CD4-positive, alpha-beta T cell treated with Interleukin-17A for 1 hour (primary cell): ENCODE results near the gene PMFBP1.
A peak's percentile ranks its signal among the peaks of the same experiment; 100 is the strongest.

Experiments
- DNase-seq: peaks from one replicate; pipeline ENCODE4 v3.0.0-alpha.2; 2020

Gene PMFBP1, protein sequence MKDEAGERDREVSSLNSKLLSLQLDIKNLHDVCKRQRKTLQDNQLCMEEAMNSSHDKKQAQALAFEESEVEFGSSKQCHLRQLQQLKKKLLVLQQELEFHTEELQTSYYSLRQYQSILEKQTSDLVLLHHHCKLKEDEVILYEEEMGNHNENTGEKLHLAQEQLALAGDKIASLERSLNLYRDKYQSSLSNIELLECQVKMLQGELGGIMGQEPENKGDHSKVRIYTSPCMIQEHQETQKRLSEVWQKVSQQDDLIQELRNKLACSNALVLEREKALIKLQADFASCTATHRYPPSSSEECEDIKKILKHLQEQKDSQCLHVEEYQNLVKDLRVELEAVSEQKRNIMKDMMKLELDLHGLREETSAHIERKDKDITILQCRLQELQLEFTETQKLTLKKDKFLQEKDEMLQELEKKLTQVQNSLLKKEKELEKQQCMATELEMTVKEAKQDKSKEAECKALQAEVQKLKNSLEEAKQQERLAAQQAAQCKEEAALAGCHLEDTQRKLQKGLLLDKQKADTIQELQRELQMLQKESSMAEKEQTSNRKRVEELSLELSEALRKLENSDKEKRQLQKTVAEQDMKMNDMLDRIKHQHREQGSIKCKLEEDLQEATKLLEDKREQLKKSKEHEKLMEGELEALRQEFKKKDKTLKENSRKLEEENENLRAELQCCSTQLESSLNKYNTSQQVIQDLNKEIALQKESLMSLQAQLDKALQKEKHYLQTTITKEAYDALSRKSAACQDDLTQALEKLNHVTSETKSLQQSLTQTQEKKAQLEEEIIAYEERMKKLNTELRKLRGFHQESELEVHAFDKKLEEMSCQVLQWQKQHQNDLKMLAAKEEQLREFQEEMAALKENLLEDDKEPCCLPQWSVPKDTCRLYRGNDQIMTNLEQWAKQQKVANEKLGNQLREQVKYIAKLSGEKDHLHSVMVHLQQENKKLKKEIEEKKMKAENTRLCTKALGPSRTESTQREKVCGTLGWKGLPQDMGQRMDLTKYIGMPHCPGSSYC

DNA sequence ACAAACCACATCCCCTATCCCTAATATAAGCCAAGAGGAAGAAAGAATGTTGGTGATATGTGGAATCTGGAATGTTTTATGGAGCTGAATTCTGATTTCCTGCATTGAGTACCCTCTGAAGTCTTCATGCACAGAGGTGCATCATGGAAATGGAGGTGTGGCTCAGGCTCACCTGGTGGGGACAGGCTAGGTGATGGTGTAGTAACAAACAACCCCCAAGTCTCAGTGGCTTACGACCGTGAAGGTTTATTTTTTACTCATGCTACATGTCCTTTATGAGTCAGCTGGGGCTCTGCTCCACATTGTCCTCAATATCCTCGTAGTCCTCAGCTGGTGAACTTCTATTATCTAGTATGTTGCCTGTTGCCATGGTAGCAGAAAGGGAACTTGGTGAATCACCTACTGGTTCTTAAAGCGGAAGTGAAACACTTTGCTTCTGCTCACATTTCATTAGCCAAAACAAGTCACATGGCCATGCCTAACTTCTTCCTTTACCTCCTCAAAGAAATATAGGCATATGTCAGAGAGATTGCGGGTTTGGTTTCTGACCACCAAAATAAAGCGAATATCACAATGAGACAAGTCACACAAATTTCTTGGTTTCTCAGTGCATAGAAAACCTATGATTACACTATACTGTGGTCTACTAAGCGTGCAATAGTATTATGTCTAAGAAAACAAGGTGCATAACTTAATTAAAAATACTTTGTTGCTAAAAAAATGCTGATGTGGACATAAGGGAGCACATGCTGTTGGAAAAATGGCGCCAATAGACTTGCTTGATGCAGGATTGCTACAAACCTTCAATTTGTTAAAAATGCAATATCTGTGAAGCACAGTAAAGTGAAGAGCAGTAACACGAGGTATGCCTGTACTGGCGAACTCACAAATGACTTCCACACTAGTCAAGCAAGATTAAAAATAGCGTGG is at the start of gene PMFBP1:
TSS of gene PMFBP1 (minus strand) at position 51 of the 930 bp plus-strand sequence. CDS start 947 bp downstream, outside the sequence.
- peak; percentile 51 for DNase-seq

DNA sequence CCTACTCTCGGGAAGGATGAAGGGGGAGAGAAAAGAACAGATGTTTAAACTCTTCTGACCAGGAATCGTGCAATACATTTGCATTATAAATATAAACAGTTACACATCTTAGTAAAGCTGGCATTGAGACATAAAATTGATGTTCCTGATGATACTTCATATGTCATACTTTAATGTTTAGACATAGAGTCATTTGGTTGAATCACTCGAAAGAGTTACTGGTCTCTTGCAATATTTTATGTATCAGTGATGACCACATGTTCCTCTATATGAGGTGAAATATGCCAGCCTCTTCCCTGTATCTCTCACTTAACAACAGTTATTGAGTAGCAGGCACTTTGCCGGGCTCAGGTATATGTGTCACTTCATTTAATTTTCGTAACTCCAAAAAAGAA is 49.7 kb upstream of the PMFBP1 start:
- no peak for DNase-seq

DNA sequence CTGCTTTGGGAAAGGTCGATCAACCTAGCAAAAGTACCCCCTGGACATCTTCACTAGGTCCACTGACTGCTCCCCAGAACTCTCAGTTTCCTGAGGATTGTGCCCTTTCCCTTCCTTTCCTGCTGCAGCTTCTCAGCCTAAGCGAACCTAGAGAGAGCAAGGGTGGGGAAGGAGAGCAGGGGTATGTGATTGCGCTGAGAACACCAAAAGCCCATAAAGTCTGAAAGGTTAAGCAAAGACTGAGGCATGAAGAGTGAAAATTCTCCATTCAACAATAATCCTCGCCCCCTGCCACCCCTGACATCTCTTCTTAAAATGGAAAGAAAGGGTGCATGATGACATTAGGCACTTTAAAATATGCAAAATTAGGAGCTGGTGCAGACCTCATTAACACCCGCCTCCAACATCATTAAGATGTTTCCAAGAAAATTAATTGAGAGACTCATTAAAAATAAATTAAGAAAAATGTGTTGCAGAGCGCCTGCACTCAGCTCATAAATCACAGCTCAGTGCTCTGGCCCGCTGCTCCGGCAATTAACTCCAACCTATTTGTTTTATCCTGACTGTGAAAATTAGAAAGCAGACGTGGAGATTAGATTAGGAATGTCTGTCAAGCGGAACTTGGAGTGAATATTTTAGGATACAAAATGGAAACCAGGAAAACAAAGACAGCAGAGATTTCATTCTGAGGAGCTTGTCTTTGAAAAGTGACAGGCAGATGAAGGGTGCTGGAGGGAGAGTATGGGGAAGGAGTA is 49.1 kb upstream of the PMFBP1 start:
- no peak for DNase-seq

DNA sequence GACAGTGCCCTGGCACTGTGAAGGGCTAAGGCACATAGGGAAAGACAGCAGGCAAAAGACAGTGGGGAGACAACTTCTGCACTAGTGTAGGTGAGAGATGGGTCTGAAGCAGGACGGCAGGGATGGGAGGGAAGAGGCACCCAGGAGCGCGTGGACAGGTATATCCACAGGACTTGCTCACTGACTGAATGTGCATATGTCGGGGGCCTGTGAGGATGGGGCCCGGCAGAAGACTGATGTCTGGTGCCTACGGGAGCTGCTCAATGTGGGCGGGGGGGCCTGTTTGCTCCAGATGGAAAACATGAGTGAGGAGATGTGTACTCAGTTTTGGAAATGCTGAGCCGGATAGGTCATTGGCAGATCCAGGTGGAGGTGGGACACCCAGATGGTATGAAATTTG is 47.3 kb upstream of the PMFBP1 start:
- DNase-seq, result no peak

DNA sequence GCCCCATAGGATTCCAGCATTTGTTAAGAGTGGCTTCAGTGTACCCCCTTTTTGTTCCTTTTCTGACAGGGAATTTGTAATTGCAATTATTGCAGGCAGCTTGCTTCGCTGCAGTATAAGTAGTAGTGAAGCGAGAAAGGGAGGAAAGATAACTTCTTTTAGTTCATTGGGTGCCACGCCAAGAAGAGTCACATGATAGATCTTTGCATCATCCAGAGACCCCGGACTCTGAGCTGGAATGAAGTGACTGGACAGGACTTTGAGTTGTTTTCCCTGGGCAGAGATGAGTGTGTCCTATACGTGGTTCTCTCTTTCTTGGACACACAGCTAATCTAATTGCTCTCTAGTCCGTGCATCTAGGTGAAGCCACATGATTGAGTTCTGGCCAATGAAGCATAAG is 44.8 kb upstream of the PMFBP1 start:
- no peak for DNase-seq

DNA sequence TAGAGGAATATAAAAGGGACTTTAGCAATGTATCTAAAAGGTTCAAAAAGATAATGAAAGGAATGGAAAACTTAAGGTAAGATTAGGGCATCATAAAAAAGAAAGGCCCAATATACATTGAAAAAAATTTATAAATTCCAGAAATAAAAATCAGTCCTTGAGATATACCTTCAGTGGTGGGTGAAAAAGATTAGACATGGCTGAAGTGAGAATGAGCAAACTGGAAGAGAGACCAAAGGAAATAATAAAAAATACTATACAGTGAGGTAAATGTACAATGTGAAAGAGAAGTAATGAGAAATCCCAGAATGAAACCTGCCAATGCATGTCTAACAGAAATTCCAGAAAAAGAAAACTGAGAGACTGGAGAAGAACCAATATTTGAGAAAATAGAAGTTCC is 42.9 kb upstream of the PMFBP1 start:
- no peak for DNase-seq

DNA sequence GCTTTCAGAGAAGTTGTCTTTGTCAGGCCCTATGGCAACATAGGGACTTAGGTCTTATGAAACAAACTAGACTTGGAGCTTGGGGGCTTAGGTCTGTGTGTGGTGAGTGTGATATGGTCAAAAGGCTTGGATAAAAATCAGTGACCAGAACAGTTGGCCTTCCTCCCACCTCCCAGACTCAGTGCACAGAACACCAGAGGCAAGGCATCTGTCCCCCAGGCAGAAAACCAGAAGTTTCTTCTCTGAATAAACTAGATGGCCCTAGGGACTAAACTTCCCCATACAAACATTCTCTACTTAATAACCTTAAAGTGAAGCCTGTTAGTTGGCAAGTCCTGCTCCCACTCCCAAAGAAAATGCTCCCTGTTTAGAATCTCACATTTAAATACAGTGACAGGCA is 39.2 kb upstream of the PMFBP1 start:
- no peak for DNase-seq

DNA sequence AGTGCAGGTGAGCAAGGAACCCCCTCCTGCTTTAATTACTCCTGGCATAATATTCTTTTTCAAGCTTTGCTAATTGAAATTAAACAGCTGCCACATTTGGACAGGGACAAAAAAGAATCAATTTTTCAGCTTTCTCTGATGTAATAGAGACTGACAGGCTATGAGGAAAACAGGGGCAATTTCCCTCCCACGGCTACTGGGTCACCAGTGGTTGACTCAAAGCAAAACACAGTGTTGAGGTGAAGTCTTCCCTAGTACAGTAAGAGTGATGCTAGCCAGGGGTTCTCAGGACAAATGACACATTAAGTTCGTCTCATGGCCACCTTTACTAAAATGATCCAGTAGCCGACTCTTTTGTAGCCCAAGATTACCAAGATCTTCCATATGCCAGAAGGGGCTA is 38.6 kb upstream of the PMFBP1 start:
- no peak for DNase-seq

DNA sequence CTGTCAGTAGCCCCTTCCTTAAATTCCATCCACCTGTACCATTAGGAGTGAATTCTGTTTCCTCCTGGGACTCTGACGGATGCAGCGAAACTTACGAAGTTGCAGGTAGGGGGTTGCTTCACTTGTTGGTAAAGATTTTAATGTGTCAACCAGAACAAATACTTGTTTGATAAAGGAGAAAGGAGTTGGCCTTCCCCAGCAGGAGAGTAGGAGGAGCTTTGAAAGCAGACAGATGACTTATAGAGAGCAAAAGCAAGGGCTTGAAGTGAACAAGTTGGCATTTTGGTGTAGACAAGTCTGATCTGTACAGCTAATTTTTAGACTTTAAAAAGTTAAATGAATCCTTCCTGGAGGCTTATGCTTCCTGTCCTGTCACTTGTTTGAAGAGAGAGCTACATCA is 38.1 kb upstream of the PMFBP1 start:
- DNase-seq, result no peak

DNA sequence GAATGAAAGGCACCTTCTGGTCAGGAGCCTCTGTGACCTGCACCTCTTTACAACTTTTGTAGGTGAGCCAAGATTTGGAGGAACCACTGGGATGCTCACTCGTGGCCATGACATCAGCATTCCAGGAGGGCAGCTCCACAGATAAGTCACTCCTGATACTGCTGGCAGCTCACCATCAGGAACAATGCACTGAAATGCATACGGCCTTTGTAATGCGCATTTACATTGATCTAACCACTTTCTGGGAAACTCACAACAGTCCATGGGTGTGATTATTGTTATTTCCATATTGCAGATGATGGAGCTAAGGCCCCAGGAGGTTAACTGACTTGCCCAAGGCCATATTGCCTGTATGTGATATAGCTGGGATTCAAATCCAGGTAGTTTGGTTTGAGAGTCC is 34.3 kb upstream of the PMFBP1 start:
- no peak for DNase-seq

DNA sequence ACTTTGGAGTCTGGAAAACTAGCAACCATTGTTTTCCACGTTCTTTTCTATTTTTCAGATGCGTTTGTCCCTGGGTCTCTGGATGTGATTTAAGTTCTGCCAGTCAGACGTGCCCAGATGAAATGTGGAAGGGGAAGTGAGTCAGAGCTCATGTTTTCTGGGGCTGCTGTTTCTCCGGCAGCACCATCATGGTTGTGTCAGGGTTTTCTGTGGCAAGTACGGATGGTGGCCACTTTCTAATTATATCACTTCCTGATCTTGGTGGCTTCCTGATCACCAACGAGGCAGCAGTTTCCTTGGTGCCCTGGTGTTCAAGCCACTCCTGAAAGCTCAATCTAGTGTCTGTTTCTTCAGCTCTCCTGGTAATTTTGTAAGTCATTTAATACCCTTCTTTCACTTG is 31.4 kb upstream of the PMFBP1 start:
- DNase-seq, result peak; percentile 23

DNA sequence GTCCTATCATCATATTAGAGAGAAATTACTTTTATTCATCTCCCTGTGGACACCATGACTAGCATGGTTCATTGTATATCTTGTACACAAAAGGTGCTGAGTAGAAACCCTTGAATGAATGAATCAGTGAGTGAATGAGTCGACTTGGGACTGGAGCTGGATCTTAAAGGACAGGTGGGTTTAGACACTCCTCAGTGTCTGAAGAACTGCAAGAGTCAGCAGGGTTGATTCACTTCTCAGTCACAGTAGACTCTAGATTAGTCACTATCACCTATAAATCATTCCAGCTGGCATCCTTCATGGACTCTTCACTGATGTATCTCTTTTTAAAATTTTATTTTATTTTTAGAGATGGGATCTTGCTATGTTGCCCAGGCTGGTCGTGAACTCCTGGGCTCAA is 30.1 kb upstream of the PMFBP1 start:
- DNase-seq, result no peak

DNA sequence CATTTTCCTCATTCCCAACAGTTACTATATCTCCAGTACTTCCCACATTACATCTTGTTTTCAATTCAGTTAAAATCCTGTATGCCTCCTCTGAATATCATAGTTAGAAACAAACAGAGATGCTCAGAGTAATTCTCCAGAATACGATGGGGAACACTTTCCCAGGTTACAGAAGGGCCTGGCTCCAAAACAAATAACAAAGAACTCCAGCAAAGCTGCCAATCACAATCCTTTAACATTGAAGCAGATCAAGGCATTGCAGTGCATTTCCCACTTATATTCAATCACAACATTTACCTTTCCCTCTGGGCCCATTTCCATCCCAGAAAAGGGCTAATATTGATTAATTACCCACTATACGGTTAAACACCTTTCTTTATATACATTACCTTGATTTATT is 29.4 kb upstream of the PMFBP1 start:
- no peak for DNase-seq

DNA sequence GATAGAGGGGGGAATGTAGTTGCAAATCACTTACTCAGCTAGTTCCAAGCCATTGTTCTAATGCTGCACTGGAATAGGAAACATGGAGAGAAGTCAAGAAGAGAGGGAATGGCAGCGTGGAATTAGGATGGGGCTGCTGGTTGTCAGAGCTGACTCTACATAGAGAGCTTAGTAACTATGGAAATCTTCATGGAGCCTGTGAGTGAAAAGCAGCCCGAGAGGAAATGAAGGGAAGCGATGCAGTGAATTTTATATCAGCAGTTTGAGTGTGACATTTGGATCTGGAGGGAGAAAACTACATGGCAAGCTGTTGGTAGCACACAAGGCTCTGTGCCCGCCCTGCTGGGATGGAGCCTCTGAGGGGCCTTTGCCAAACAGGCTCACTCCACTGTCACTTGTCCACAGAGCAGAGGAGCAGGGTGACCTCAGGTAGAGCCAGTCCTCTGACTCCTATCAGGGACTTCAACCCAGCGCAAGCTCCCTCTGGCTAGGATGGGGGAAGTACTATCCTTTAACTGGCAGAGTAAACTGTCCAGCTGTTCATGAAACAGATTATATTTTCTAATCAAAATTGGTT is 27.9 kb upstream of the PMFBP1 start:
- no peak for DNase-seq

DNA sequence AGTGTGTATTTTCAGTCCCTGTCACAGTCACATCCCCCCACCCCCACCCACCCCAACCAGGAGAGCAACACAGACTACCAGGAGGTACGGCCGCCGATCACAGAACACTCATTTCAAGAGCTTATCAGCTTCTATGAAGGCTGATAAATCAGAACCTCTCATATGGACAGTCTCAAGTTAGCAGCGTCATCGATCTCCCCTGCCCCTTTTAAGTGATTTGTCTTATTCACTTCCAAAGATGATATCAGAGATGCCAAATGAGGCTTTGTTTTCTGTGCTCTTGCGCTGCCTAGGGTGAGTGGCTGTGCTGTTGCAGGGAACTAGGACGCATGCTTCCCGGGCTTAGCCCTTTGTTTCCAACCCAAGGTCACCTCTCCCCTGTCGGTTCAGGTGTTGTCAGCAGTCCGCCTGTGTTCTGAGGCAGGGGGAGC is 26.8 kb upstream of the PMFBP1 start:
- DNase-seq, result no peak

DNA sequence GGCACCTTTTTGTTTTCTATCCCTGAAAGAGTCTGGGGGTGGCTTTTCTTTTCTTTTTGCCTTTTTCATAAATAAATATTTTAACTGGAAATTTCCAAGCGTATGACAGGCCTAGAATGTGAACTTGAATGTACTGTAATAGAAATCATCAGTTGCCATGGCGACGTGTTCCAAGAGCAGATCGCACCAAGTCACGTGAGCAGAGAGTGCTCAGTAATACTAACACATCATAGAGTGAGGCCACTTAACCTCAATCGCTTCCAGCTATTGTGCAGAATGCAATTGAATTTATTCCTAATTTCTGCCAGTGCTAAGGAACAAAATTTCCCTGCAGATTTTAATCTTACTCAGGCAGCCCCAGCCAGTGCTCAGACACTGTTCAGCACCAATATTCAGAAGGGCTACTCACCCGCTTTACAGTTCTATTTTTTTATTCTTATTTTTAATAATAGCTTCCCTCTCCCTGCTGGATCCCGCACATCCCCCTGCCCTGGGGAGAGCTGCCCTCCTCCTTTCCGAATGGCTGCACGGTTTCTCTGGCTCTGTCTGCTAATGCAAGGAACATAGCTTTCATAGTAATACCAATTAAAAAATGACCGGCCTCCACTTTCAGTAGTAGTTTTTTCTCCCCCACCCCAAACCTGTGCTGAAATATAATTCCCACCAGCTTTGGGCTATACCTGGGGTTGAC is 26.2 kb upstream of the PMFBP1 start:
- DNase-seq, result no peak

DNA sequence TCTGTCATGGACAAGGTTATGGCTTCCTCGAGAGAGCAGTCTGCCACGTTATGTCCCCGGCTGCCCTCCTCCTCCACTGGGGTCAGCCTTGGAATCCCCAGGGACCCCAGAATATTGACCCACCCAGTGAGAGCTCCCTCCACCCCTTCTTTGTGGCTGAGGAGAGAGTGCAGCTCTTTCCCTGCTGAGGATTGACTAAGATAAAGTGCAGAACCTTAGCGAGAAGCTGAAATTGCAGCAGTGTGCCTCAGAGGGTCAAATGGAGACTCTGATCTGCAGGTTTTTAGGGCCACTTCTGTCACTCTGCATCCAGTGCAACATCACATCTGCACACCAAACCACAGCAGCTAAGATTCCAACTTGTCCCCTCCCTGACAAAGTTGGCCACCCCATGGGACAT is 25.6 kb upstream of the PMFBP1 start:
- DNase-seq, result no peak

DNA sequence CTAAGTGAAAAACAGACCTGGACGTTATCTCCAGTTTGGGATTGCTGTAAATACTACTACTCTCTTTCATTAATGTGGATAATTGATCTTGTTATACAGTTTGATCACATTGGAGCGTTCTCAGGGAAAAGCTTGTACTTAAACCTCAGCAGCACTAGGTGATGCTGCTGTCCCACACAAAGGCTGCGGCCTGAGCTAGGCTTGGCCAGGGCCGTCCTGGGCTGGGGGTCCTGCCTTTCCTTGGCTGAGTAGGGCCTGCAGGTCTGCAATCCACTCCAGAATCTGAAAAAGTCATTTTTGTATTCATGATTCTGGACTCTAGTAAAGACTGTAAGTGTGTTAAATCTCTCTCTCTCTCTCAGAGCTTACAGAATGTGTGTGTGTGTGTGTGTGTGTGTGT is 23.7 kb upstream of the PMFBP1 start:
- DNase-seq, result no peak

DNA sequence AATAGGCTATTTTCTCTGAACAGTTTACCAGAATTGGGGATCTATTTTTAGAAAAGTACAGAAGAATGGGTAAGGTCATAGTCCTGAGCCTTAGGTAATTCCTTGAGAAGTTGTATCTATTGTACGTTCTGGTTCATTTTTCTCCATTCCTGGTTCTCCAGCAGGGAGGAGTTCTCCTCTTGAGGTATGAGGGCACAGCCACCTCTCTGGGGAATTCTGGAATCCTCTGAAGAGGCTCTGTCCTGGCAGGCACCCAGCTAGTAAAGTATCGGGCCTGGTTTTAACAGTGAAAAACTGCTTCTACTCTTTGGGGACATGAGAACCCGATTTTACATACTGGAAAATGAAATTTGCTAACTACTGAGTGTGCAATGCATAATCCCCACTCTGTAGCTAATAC is 19.6 kb upstream of the PMFBP1 start:
- no peak for DNase-seq

DNA sequence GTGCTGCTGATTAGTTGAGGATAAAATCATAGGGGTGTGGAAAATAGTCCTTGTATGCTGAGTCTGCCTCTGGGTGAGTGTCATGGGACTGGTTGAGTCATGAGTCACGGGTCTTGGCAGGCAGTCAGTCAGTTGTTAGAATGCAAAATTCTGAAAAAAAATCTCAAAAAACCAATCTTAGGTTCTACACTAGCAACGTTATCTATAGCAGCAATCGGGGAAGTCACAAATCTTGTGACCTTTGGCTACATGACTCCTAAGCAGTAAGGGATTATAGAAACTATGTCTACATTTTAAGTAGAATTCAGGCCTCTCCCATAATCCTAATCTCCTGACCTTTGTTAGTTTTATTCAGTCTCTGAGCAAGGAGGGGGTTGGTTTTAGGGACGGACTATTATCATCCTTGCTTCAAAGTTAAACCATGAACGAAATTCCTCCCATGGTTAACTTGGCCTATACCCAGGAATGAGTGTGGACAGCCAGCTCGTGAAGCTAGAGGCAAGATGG is 18.0 kb upstream of the PMFBP1 start:
- no peak for DNase-seq

DNA sequence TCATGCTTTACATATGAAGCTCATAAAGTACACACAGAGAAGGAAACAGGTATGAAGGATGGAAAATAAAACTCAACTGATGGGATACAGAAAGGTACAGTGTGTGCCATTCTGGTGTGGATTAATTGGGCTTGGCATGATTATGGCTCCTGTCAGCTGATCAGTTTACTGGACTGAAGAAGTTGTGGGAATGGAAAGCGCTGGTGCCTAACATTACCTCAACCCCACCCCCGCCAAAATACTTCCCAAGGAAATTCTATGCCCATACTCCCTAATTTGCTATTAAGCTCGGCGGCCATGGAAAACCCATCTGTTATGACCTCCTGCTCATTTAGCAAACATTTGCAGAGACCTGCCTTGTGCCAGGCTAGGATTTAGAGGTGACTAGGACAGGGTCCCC is 16.6 kb upstream of the PMFBP1 start:
- no peak for DNase-seq
